CD4-positive, alpha-beta memory T cell (primary cell): Measurements from ENCODE around the gene JTB. TPM values are rescaled to one million over a fixed set of nuclear protein-coding genes. Genes with fewer than 3 reads are reported as not detected.
"Not testable (repeated sequence)": the region's sequence is repeated elsewhere in the genome, so short reads cannot be mapped to it uniquely, and the experiment has no call there.

ENCODE experiments used
- CTCF ChIA-PET: fragments of 350-600 bp; sonication (Branson Sonifier 250); formaldehyde crosslinking; loops from one replicate; lab custom pipeline; 2021; ENCODE audit warnings: inconsistent platforms; ENCODE audit not compliant: partially characterized antibody; lab: Charles Lee
- POLR2A ChIA-PET: fragments of 350-600 bp; sonication (Branson Sonifier 250); formaldehyde crosslinking; loops from one replicate; lab custom pipeline; 2021; ENCODE audit not compliant: partially characterized antibody; lab: Charles Lee
- DNase-seq, 5 donors: peaks; one replicate each; pipeline versions ENCODE4 v3.0.0 to v3.0.0-alpha.2; 2020 to 2022; ENCODE audit warnings: mixed read lengths in 1 of 5
- H3K27ac ChIP-seq: one replicate; pipeline ENCODE4 v1.7.0; 2013; ENCODE audit warnings: low read depth, low read length
- H3K27me3 ChIP-seq: 2 replicates; pipeline ENCODE4 v1.7.0; 2013; ENCODE audit warnings: mild to moderate bottlenecking, low read length, moderate library complexity; ENCODE audit not compliant: insufficient read depth
- H3K36me3 ChIP-seq: 2 replicates; pipeline ENCODE4 v1.7.0; 2013; ENCODE audit warnings: mild to moderate bottlenecking, low read length, moderate library complexity; ENCODE audit not compliant: insufficient read depth
- H3K4me1 ChIP-seq: 2 replicates; pipeline ENCODE4 v1.7.0; 2013; ENCODE audit warnings: mild to moderate bottlenecking, low read length, moderate library complexity; ENCODE audit not compliant: insufficient read depth
- H3K4me3 ChIP-seq, 2 donors: one replicate each; pipeline ENCODE4 v1.7.0; 2013; ENCODE audit warnings: low read length in 2 of 2, mild to moderate bottlenecking in 1 of 2
- H3K9me3 ChIP-seq, 2 donors: one replicate each; pipeline ENCODE4 v1.7.0; 2013; ENCODE audit warnings: low read length in 2 of 2, control low read depth in 1 of 2; ENCODE audit not compliant: control insufficient read depth in 1 of 2
- H3K27ac Mint-ChIP-seq, 7 donors: one replicate each; pipeline ENCODE4 v1.8.0; 2020 to 2021; ENCODE audit warnings: mixed read lengths in 7 of 7, mild to moderate bottlenecking in 6 of 7, inconsistent platforms in 3 of 7, moderate library complexity in 3 of 7
- H3K27me3 Mint-ChIP-seq, 2 donors: one replicate each; pipeline ENCODE4 v1.8.0; 2020 to 2021; ENCODE audit warnings: mixed read lengths in 2 of 2
- H3K36me3 Mint-ChIP-seq, 2 donors: one replicate each; pipeline ENCODE4 v1.8.0; 2020 to 2021; ENCODE audit warnings: mixed read lengths in 2 of 2, inconsistent platforms in 1 of 2, mild to moderate bottlenecking in 1 of 2
- H3K4me1 Mint-ChIP-seq, 4 donors: one replicate each; pipeline ENCODE4 v1.8.0; 2020 to 2021; ENCODE audit warnings: mixed read lengths in 4 of 4, mild to moderate bottlenecking in 1 of 4
- H3K4me3 Mint-ChIP-seq, 8 donors: one replicate each; pipeline ENCODE4 v1.8.0; 2020 to 2021; ENCODE audit warnings: mixed read lengths in 8 of 8, mild to moderate bottlenecking in 7 of 8, moderate library complexity in 6 of 8, inconsistent platforms in 3 of 8
- H3K9me3 Mint-ChIP-seq, 8 donors: one replicate each; pipeline ENCODE4 v1.8.0; 2020 to 2021; ENCODE audit warnings: mixed read lengths in 8 of 8, mild to moderate bottlenecking in 5 of 8, inconsistent platforms in 3 of 8, moderate library complexity in 1 of 8
- intact Hi-C: fragments of 100-400 bp; cut with micrococcal nuclease; formaldehyde crosslinking; loops from one replicate; pipeline ENCODE4 v1.15.1; 2023
- polyA plus RNA-seq, 2 donors: library from polyadenylated mRNA; unstranded; fragments of 300-500 nt; fragmentation: Illumina TruSeq; gene quantifications; one replicate each; pipeline ENCODE4 v1.2.3, GENCODE V29; 2021
- total RNA-seq, 2 experiments: library from RNA; stranded (reverse); gene quantifications; one replicate each; pipeline ENCODE4 v1.2.3, GENCODE V29; 2021

The JTB gene
- total RNA-seq = 100 to 1,000 TPM; 121 to 130 TPM
- 100 to 1,000 TPM; 283 to 445 TPM for polyA plus RNA-seq

DNA sequence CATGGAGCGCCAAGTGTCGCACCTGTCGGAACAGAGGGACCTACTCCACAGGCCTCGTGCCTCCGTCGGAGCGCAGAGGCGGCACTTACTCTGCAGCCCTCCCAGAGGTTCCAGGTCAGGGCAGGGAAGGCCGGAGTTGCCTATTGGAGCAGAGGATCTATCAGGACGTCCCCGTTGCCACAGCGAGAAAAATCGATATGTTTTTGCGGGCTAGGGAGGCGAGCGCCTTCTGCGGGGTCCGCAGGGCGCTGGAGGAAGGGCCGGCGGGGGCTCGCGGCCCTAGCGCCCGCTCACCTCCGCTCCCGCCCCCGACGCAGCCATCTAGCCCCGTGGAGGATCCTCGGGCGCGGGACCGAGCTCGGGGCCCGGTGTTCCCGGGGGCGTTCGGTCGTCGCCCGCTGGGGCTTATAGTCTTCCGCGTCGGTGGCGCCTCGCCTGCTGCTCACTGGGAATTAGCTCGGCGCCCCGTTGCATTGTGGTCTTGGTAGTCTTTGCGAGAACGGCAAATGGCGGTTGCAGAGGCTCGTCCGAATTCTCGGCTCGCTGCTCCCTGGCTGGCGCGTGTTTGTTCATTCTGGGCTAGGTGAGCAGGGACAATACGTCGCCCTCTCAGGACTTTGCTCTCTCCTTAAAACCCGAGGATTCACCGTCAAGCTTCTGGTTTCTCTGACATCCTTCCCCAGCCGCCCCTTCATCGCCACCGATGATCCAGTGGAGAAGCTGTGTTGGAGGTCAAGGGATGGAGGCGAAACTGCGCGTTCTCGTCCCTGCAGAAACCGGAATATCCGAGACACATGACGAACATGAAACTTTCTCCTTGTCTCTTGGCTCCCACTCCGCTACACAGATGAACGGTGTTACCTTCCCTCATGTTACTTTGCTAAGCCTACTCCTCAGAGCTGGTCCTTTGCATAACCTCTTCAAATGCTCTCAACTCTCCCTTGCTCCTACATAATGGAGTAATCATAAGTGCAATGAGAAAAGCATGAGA is at the start of gene JTB:
Gene JTB, minus strand, starts transcription at position 425 of the 991 bp plus-strand sequence. Its CDS starts 422 bp downstream, at position 3.
- DNase-seq = peak; percentile 77 to 91 (median 79)
- Mint-ChIP-seq H3K4me3 (peak within 1 kb of the TSS; percentile 93 to 98 (median 97)), H3K27ac (peak within 1 kb of the TSS; percentile 96 to 98 (median 97)), H3K36me3 (peaks cover 15 to 37% of the 10 kb centered on the region in 2 donors), H3K4me1 (peaks cover 15 to 54% (median 29%) of the 10 kb centered on the region in 4 donors), H3K27me3 (no peaks in the 10 kb centered on the region), H3K9me3 (no peaks in the 10 kb centered on the region)
- intact Hi-C loops = loop anchor here (1.0 kb wide), 6 partner anchors 10 to 194 kb away; partner anchors contain the start of genes CREB3L4, CRTC2, GATAD2B and RPS27
- ChIA-PET CTCF (interaction anchor here (1.0 to 5.2 kb wide), 10 partner anchors 11 to 328 kb away, joined by 3 to 55 read pairs (median 5); partner anchors contain the start of genes CREB3L4, DENND4B, GATAD2B and RAB13), POLR2A (interaction anchor here (0.6 to 7.4 kb wide), 32 partner anchors 10 to 1344 kb away, joined by 3 to 164 read pairs (median 6); partner anchors contain the start of genes CHTOP, CREB3L4, CRTC2 and DENND4B)
- Histone ChIP-seq H3K4me3 (peak within 1 kb of the TSS; percentile 94), H3K27me3 (no peaks in the 10 kb centered on the region), H3K4me1 (peaks cover 25% of the 10 kb centered on the region), H3K9me3 (no peaks in the 10 kb centered on the region), H3K27ac (peak within 1 kb of the TSS; percentile 92), H3K36me3 (peaks cover 29% of the 10 kb centered on the region)

DNA sequence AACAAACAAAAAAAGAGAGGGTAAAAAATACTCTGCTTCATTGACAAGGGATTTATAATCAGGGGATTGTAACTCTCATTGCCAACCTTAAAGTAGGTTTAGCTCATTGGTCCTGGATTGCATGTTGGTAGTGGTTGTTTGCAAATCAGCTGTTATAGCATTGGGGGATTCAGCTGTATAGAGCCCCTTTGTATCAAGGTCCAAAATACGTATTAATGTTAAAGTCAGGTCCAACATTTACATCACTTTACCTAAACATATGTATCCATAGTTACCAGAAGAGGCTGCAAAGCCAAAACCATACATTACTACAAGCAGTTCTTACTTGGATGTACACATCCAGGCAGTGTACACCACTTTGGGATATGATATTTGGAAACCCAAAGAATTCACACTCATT is 42.5 kb upstream of the JTB start:
- H3K4me3 Mint-ChIP-seq = no peak overlapping the region
- no peak for DNase-seq
- Histone ChIP-seq H3K36me3 (no peaks in the 10 kb centered on the region), H3K27me3 (no peaks in the 10 kb centered on the region), H3K4me1 (no peaks in the 10 kb centered on the region), H3K4me3 (no peak overlapping the region), H3K27ac (no peak overlapping the region), H3K9me3 (no peaks in the 10 kb centered on the region)
- POLR2A ChIA-PET = no interaction called here
- no peaks in the 10 kb centered on the region for H3K36me3 Mint-ChIP-seq
- CTCF ChIA-PET = no interaction called here
- H3K9me3 Mint-ChIP-seq = no peaks in the 10 kb centered on the region
- intact Hi-C loops = no loop called here
- no peaks in the 10 kb centered on the region for H3K4me1 Mint-ChIP-seq
- H3K27ac Mint-ChIP-seq = no peak overlapping the region
- no peaks in the 10 kb centered on the region for H3K27me3 Mint-ChIP-seq

DNA sequence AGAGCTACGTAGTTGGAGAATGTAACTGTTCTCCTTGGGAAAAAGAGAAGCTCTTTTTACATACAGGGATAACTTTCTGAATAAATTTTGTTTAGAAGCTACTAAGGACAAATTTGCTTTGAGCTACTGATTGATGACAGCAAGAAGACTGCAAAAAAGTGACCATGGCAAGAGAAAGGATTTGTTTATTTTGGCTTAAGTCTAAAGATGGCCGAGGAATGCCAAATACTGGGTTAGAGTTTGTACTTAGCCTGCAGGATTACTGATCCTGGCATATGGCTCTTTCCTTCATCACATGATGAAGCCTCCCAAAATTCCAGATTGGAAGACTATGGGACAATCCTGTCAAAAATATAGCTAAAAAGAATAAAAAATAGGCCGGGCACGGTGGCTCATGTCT is 41.8 kb upstream of the JTB start:
- CTCF ChIA-PET = no interaction called here
- Mint-ChIP-seq H3K27me3 (no peaks in the 10 kb centered on the region), H3K9me3 (no peaks in the 10 kb centered on the region), H3K27ac (no peak overlapping the region), H3K4me1 (no peaks in the 10 kb centered on the region), H3K36me3 (no peaks in the 10 kb centered on the region), H3K4me3 (no peak overlapping the region)
- no peaks in the 10 kb centered on the region for H3K36me3 ChIP-seq
- no peak for DNase-seq
- intact Hi-C loops = no loop called here
- POLR2A ChIA-PET = interaction anchor here (0.7 kb wide), 1 partner anchor 29 kb away, joined by 3 read pairs; the partner anchor contains the start of gene RPS27
- H3K4me1 ChIP-seq = no peaks in the 10 kb centered on the region
- no peak overlapping the region for H3K27ac ChIP-seq
- no peaks in the 10 kb centered on the region for H3K9me3 ChIP-seq
- H3K27me3 ChIP-seq = no peaks in the 10 kb centered on the region
- H3K4me3 ChIP-seq = no peak overlapping the region

DNA sequence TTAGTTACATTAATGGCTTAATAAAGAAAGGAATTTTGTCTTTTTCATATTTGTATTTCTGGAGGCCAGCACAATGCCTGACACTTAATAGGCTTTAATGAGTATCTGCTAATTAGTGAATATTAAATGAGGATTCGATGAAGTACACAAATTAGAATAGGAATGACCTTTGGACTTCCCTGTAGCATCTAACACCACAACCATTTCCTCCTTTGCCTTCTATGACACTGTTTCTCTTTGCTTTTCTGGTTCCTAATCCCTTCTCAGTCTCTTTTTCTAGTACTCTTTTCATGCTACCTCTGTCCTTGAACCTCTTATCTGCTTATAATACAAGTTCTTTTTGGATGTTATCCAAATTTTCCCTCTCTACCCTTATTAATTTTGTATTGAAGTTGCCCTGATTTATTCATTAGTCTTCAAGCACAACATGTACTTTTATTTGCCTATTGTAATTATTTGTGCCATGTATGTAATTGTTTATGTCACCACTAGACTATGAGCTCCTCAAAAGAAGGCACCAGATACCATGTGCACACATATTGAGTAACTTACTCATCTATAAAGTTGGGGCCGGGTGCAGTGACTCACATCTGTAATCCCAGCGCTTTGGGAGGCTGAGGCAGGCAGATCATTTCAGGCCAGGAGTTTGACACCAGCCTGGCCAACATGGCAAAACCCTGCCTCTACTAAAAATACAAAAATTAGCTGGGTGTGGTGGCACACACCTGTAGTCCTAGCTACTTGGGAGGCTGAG is 36.9 kb upstream of the JTB start:
- H3K27ac ChIP-seq = no peak overlapping the region
- H3K4me1 ChIP-seq = no peaks in the 10 kb centered on the region
- Mint-ChIP-seq H3K4me3 (no peak overlapping the region), H3K27me3 (no peaks in the 10 kb centered on the region), H3K27ac (peak overlapping the region in 1 of 7 donors; percentile 8), H3K36me3 (no peaks in the 10 kb centered on the region), H3K4me1 (no peaks in the 10 kb centered on the region), H3K9me3 (peaks cover 0 to 1% (median 0%) of the 10 kb centered on the region in 8 donors)
- no peaks in the 10 kb centered on the region for H3K9me3 ChIP-seq
- intact Hi-C loops = no loop called here
- CTCF ChIA-PET = no interaction called here
- no peaks in the 10 kb centered on the region for H3K36me3 ChIP-seq
- no peak for DNase-seq
- POLR2A ChIA-PET = no interaction called here
- no peaks in the 10 kb centered on the region for H3K27me3 ChIP-seq
- H3K4me3 ChIP-seq = no peak overlapping the region

DNA sequence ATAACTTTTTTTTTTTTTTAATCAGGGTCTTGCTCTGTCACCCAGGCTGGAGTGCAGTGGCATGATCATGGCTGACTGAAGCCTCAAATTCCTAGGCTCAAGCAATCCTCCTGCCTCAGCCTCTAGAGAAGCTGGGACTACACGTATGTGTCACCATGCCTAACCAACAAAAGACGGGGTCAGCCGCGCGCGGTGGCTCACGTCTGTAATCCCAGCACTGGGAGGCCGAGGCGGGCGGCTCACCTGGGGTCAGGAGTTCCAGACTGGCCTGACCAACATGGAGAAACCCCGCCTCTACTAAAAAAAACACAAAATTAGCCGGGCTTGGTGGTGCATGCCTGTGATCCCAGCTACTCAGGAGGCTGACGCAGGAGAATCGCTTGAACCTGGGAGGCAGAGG is 35.1 kb upstream of the JTB start:
- H3K4me3 Mint-ChIP-seq, H3K9me3 ChIP-seq, H3K27me3 Mint-ChIP-seq, H3K4me1 ChIP-seq, H3K36me3 ChIP-seq, CTCF ChIA-PET, H3K27me3 ChIP-seq, intact Hi-C loops, H3K4me3 ChIP-seq, H3K27ac Mint-ChIP-seq, DNase-seq, H3K27ac ChIP-seq, POLR2A ChIA-PET, H3K9me3 Mint-ChIP-seq, H3K36me3 Mint-ChIP-seq, H3K4me1 Mint-ChIP-seq: not testable (repeated sequence)

DNA sequence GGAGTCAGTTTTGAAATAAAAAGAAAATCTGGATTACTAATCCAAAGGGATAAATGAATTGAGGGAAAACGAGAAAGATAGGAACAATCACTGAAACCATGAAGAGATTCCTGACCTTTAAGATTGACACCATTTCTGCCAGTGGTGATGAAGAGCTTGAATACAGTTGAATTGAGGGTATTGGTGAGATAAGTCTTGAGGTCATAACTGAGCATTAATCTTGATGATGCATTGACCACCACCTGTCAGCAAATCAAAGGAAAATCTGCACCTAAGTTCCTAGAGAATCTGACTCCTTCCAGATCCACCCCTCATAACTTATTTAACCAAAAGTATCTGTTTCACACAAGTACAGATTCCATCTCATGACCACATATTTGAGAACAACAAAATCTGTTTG is 34.7 kb upstream of the JTB start:
- Mint-ChIP-seq H3K4me1 (no peaks in the 10 kb centered on the region), H3K27ac (no peak overlapping the region), H3K36me3 (no peaks in the 10 kb centered on the region), H3K27me3 (no peaks in the 10 kb centered on the region), H3K9me3 (peaks cover 0 to 1% (median 0%) of the 10 kb centered on the region in 8 donors), H3K4me3 (no peak overlapping the region)
- Histone ChIP-seq H3K36me3 (no peaks in the 10 kb centered on the region), H3K4me1 (no peaks in the 10 kb centered on the region), H3K4me3 (no peak overlapping the region), H3K27ac (no peak overlapping the region), H3K27me3 (no peaks in the 10 kb centered on the region), H3K9me3 (no peaks in the 10 kb centered on the region)
- ChIA-PET CTCF (no interaction called here), POLR2A (interaction anchor here (1.0 kb wide), 1 partner anchor 22 kb away, joined by 3 read pairs; no protein-coding TSS in a partner anchor)
- intact Hi-C loops = no loop called here
- no peak for DNase-seq

DNA sequence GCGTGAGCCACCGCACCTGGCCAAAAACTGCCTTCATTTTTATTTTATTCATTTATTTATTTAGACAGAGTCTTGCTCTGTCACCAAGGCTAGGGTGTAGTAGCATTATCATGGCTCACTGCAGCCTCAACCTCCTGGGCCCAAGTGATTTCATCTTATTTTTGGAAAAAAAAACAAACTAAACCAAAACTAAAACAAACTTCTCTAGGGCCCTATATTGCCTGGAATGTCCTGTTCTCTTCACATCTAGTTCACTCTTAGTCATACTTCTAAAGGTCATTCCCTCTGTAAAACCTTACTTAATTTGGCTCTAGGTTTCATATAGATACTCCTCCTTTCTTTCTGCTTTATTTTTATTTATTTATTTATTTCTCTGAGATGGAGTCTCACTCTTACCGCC is 28.7 kb upstream of the JTB start:
- Histone ChIP-seq H3K9me3 (no peaks in the 10 kb centered on the region), H3K4me1 (no peaks in the 10 kb centered on the region), H3K36me3 (no peaks in the 10 kb centered on the region), H3K4me3 (no peak overlapping the region), H3K27me3 (no peaks in the 10 kb centered on the region), H3K27ac (no peak overlapping the region)
- no peaks in the 10 kb centered on the region for H3K4me1 Mint-ChIP-seq
- no peak for DNase-seq
- H3K27me3 Mint-ChIP-seq = no peaks in the 10 kb centered on the region
- POLR2A ChIA-PET = no interaction called here
- CTCF ChIA-PET = no interaction called here
- no peaks in the 10 kb centered on the region for H3K36me3 Mint-ChIP-seq
- intact Hi-C loops = no loop called here
- no peaks in the 10 kb centered on the region for H3K9me3 Mint-ChIP-seq
- no peak overlapping the region for H3K4me3 Mint-ChIP-seq
- H3K27ac Mint-ChIP-seq = no peak overlapping the region
